OCI-LY1 (cell line): ENCODE measurements around the gene INHA.

Experiments used
- H2AFZ ChIP-seq: fragments of 200-600 bp; sonication (generic), shearing (Covaris generic); 2 replicates; pipeline ENCODE4 v1.6.0; 2014; ENCODE audit warnings: antibody characterized with exemption, mild to moderate bottlenecking, low read length
- H3F3A ChIP-seq: fragments of 200-600 bp; sonication (generic), shearing (Covaris generic); 2 replicates; pipeline ENCODE4 v1.6.0; 2014; ENCODE audit warnings: mild to moderate bottlenecking, antibody characterized with exemption, low read length, moderate library complexity; ENCODE audit not compliant: insufficient read depth
- H3K27ac ChIP-seq: fragments of 200-600 bp; sonication (generic); 2 replicates; pipeline ENCODE4 v1.5.1; 2014; ENCODE audit warnings: low read length, mixed run types, mild to moderate bottlenecking, low read depth; ENCODE audit not compliant: poor library complexity, severe bottlenecking
- H3K27me3 ChIP-seq: fragments of 200-600 bp; sonication (generic); 2 replicates; pipeline ENCODE4 v1.6.0; 2014; ENCODE audit warnings: antibody characterized with exemption, mild to moderate bottlenecking, low read length, moderate library complexity; ENCODE audit not compliant: insufficient read depth
- H3K36me3 ChIP-seq: fragments of 200-600 bp; sonication (generic); 2 replicates; pipeline ENCODE4 v1.6.1; 2014; ENCODE audit warnings: mild to moderate bottlenecking, antibody characterized with exemption, low read length, moderate library complexity, mixed read lengths; ENCODE audit not compliant: insufficient read depth
- H3K4me1 ChIP-seq: fragments of 200-600 bp; sonication (generic); 2 replicates; pipeline ENCODE4 v1.5.1; 2014; ENCODE audit warnings: mild to moderate bottlenecking, low read length, moderate library complexity; ENCODE audit not compliant: insufficient read depth, severe bottlenecking
- H3K4me2 ChIP-seq: fragments of 200-600 bp; sonication (generic), shearing (Covaris generic); 2 replicates; pipeline ENCODE4 v1.6.1; 2014; ENCODE audit warnings: low read length
- H3K4me3 ChIP-seq: fragments of 200-600 bp; sonication (generic); 2 replicates; pipeline ENCODE4 v1.5.1; 2014; ENCODE audit warnings: low read length, low read depth, mild to moderate bottlenecking, mixed read lengths; ENCODE audit not compliant: poor library complexity, severe bottlenecking
- H3K79me2 ChIP-seq: fragments of 200-600 bp; shearing (Covaris generic); 2 replicates; pipeline ENCODE4 v1.6.1; 2016; ENCODE audit warnings: mixed run types, low read length, mixed read lengths; ENCODE audit not compliant: insufficient read depth
- H3K9ac ChIP-seq: fragments of 200-600 bp; sonication (generic), shearing (Covaris generic); 2 replicates; pipeline ENCODE4 v1.6.1; 2014; ENCODE audit warnings: mild to moderate bottlenecking, low read length, mixed read lengths
- H3K9me2 ChIP-seq: fragments of 200-600 bp; sonication (generic), shearing (Covaris generic); 2 replicates; pipeline ENCODE4 v1.6.1; 2014; ENCODE audit warnings: low read depth, mild to moderate bottlenecking, low read length, mixed read lengths
- H3K9me3 ChIP-seq: fragments of 200-600 bp; shearing (Covaris generic); 2 replicates; pipeline ENCODE4 v1.6.1; 2014; ENCODE audit warnings: low read length, mixed read lengths
- H4K20me1 ChIP-seq: fragments of 200-600 bp; sonication (generic), shearing (Covaris generic); 2 replicates; pipeline ENCODE4 v1.6.0; 2016; ENCODE audit warnings: mild to moderate bottlenecking, low read length; ENCODE audit not compliant: insufficient read depth
- EZH2 ChIP-seq: fragments of 200-600 bp; sonication (generic), shearing (Covaris generic); IDR thresholded peaks from 2 replicates; pipeline ENCODE4 v1.8.0; 2017; ENCODE audit warnings: borderline replicate concordance, mixed run types, mild to moderate bottlenecking, antibody characterized with exemption, low read length, moderate library complexity, mixed read lengths
- TF ChIP-seq, protein P1 (sequence below): fragments of 200-600 bp; sonication (generic), shearing (Covaris generic); IDR thresholded peaks from 2 replicates; pipeline ENCODE4 v1.5.1; 2017; ENCODE audit warnings: mild to moderate bottlenecking, antibody characterized with exemption, low read length, moderate library complexity, mixed read lengths

Gene INHA

DNA sequence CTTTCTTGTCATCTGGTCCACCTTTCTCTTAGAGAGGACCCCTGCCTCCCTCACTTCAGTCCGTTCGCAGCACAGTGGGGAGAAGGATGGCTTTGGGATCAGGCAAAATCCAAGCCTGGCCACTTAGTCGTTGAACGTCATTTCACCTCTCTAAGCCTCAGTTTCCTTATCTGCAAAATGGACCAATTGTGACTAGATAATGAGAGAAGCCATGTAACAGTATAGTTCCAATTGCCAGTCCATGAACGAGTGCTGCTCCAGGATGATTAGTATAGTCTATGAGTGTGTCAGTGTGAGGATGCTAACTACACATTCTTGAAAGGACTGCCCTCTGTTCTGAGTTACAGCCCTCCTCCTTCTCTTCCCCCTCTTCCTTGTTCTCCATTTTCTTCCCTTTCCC is 1.1 kb downstream of the INHA start:
- H3K9me3 ChIP-seq: no peaks in the 10 kb centered on the region

DNA sequence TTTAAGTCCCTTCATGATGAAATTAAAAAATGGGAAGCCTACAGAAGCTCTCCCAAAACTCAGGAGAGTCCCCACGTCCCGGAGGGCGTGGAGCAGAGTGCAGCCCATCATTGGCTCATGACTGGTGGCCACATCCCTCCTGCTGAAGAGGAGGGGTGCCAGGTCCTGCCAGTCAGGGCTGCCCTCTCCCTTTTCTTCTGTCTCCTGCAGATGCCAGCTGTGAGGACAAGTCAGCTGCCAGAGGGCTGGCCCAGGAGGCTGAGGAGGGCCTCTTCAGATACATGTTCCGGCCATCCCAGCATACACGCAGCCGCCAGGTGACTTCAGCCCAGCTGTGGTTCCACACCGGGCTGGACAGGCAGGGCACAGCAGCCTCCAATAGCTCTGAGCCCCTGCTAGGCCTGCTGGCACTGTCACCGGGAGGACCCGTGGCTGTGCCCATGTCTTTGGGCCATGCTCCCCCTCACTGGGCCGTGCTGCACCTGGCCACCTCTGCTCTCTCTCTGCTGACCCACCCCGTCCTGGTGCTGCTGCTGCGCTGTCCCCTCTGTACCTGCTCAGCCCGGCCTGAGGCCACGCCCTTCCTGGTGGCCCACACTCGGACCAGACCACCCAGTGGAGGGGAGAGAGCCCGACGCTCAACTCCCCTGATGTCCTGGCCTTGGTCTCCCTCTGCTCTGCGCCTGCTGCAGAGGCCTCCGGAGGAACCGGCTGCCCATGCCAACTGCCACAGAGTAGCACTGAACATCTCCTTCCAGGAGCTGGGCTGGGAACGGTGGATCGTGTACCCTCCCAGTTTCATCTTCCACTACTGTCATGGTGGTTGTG is 2.6 kb downstream of the INHA start:
- Histone ChIP-seq H3K4me3 (no peak overlapping the region), H2AFZ (no peak overlapping the region), H3K79me2 (no peaks in the 10 kb centered on the region), H3K9me3 (no peaks in the 10 kb centered on the region), H3K4me1 (no peaks in the 10 kb centered on the region), H3K4me2 (no peak overlapping the region), H3K27me3 (no peaks in the 10 kb centered on the region), H4K20me1 (no peaks in the 10 kb centered on the region), H3K27ac (no peak overlapping the region), H3K9ac (no peak overlapping the region), H3F3A (no peaks in the 10 kb centered on the region), H3K36me3 (no peaks in the 10 kb centered on the region), H3K9me2 (no peaks in the 10 kb centered on the region)
- TF ChIP-seq, protein P1, sequence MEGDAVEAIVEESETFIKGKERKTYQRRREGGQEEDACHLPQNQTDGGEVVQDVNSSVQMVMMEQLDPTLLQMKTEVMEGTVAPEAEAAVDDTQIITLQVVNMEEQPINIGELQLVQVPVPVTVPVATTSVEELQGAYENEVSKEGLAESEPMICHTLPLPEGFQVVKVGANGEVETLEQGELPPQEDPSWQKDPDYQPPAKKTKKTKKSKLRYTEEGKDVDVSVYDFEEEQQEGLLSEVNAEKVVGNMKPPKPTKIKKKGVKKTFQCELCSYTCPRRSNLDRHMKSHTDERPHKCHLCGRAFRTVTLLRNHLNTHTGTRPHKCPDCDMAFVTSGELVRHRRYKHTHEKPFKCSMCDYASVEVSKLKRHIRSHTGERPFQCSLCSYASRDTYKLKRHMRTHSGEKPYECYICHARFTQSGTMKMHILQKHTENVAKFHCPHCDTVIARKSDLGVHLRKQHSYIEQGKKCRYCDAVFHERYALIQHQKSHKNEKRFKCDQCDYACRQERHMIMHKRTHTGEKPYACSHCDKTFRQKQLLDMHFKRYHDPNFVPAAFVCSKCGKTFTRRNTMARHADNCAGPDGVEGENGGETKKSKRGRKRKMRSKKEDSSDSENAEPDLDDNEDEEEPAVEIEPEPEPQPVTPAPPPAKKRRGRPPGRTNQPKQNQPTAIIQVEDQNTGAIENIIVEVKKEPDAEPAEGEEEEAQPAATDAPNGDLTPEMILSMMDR: no peak
- TF ChIP-seq EZH2: no peak

More for the DNA sequence above, 1.1 kb downstream of the INHA start:
- no peaks in the 10 kb centered on the region for H3K79me2 ChIP-seq
- no peak overlapping the region for H2AFZ ChIP-seq
- no peak overlapping the region for H3K4me2 ChIP-seq
- H3K27me3 ChIP-seq: no peaks in the 10 kb centered on the region
- no peaks in the 10 kb centered on the region for H3K9me2 ChIP-seq
- no peaks in the 10 kb centered on the region for H3K36me3 ChIP-seq
- no peaks in the 10 kb centered on the region for H3F3A ChIP-seq
- TF ChIP-seq, protein P1: no peak
- no peak for TF ChIP-seq EZH2
- no peak overlapping the region for H3K9ac ChIP-seq
- no peaks in the 10 kb centered on the region for H3K4me1 ChIP-seq
- H3K4me3 ChIP-seq: no peak overlapping the region
- no peaks in the 10 kb centered on the region for H4K20me1 ChIP-seq
- no peak overlapping the region for H3K27ac ChIP-seq

DNA sequence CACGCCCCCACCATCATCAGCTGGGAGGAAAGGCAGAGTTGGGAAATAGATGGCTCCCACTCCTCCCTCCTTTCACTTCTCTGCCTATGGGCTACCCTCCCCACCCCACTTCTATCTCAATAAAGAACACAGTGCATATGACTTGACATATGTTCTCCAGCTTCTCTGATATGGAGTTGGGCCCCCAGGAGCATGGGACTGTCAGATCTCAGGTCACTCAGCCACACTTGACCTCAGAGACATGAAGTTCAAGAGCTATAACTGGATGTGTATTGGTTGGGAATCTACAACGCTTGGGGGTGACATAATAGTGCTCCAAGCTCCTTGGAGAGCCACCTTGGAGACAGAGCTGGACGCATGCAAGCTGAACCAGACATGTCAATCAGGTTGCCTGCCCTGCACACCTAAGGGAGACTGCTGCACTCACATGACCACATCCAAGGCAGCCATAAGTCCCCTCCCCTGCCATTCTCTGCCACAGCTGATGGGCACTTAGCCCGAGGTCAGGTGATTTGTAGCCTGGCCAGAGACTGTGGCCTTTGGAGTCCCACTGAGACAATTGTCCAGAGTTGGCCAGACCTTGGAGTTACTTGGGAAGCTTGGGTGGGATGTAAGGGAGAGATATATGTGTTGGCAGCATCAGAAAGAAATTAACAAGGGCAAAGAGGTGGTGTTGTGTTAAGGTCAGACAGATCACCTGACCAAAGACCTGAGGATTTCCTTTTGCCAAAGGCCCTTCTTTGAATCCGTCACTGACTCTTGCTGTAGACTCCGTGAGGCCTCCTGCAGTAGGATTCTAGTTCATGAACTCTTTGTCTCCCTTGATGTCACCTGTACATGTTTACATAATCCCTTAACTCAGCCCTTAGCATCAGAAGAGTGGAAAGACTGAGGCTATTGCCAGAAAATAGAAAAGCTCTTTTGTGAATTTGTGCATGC is 3.7 kb downstream of the INHA start:
- no peak for TF ChIP-seq EZH2
- TF ChIP-seq, protein P1: no peak
- Histone ChIP-seq H3K4me1 (no peaks in the 10 kb centered on the region), H4K20me1 (no peaks in the 10 kb centered on the region), H3K4me2 (no peak overlapping the region), H3K36me3 (no peaks in the 10 kb centered on the region), H3K9ac (no peak overlapping the region), H3K27me3 (no peaks in the 10 kb centered on the region), H3K4me3 (no peak overlapping the region), H3K79me2 (no peaks in the 10 kb centered on the region), H2AFZ (no peak overlapping the region), H3K9me2 (no peaks in the 10 kb centered on the region), H3F3A (no peaks in the 10 kb centered on the region), H3K27ac (no peak overlapping the region), H3K9me3 (no peaks in the 10 kb centered on the region)
